CD4-positive, alpha-beta T cell treated with Interleukin-6 at 100 ng/mL for 8 hours (primary cell): ENCODE results near the gene ASB16.
"Not testable (repeated sequence)": the region's sequence is repeated elsewhere in the genome, so short reads cannot be mapped to it uniquely, and the experiment has no call there.

Experiments used
- DNase-seq: peaks from one replicate; pipeline ENCODE4 v3.0.0-alpha.2; 2020; ENCODE audit warnings: mixed read lengths, low spot score

Gene ASB16

DNA sequence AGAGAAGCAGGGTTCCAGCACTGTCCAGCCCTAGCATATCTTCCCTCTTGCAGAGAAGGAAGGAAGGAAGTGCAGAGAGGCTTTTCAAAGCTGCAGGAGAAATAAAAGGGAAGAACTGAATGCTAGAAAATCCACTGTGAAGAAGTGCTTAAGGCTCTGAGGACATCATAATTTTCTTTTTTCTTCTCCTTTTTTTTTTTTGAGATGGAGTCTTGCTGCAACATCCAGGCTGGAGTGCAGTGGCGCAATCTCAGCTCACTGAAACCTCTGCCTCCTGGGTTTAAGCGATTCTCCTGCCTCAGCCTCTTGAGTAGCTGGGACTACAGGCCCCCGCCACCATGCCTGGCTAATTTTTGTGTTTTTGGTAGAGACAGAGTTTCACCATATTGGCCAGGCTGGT is 21.4 kb upstream of the ASB16 start:
- DNase-seq = not testable (repeated sequence)

DNA sequence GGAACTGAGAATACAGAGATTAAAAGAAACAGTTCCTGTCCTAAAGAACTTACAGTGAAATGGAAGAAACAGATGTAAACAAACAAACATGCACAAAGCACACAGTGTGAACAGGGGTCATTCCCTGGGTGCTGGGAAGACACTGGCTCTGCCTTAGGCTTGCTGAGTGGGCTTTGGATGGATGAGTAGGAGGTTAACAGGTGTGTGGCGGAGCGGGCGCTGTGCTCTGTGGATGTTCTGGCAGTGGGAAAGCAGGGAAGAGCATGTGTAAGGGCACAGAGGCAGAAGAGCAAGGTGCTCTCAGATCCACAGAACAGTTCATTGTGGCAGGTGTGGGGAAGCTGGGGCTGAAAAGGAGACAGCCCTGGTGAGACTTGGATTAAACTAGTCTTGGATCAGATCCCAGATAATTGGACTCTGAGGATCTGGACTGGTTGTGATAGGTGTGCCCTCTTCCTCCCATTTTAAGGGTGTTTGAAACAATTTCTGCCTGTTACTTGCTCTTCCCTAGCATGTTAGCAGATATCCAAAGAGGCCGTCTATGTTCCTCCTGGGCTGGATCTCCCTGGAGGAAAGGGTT is 20.7 kb upstream of the ASB16 start:
- DNase-seq = no peak

DNA sequence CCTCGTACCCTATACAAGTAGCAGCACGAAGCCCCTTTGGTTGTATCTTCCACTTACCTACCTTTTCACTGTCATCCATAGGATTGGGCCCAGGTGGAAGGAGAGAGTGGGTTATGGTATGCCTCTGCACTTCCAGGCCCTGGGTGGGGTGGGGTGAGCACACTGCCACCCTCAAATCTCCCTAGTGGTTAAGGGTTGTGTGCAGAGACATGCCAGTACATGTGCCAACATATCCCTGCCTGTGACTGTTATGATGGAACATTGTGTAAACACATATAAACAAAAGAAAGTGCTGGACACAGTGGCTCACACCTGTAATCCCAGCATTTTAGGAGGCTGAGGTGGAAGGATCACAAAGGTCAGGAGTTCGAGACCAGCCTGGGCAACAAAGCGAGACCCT is 17.6 kb upstream of the ASB16 start:
- no peak for DNase-seq

DNA sequence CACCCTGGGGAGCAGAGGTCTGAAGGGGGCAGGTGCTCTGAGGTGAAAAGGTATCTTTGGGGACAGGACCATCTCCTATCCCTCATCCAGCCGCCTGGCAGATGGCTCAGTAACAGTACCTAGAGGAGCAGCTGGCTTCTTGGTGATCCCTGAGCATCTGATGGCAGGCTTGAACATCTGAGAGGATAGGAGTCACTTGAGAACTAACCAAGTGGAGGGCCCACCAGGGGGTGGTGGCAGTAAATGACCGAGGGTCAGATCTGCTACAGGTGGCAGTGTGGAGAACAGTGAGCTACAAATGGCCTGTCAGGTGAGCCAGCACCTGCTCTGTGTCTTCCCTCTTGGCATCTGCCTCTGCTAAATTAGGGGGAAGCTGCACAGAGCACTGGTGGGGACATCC is 15.0 kb upstream of the ASB16 start:
- DNase-seq = no peak

DNA sequence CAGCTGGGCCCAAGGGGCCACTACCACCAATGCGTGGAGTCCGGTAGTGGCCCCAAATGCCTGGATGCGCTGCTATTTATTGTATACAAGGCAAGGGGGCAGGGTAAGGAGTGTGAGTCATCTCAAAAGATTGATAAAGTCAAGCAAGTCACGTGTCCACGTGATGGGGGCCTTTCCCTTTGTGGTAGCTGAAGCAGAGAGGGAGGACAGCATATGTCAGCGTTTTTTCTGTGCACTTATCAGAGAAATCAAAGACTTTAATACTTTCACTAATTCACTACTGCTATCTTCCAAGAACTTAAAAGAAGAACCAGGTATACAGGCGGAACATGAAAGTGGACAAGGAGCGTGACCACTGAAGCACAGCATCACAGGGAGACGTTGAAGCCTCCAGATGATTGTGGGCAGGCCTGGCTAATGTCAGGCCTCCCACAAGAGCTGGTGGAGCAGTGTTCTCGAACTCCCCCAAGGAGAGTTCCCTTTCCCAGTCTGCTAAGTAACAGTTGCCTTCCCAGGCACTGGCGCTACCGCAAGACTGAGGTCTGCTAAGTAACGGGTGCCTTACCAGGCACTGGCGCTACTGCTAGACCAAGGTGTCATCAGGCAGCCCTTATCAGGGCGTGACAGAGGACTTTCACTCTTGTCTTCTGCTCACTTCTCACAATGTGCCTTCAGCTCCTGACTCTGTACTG is 10.8 kb upstream of the ASB16 start:
- DNase-seq = peak; percentile 36

DNA sequence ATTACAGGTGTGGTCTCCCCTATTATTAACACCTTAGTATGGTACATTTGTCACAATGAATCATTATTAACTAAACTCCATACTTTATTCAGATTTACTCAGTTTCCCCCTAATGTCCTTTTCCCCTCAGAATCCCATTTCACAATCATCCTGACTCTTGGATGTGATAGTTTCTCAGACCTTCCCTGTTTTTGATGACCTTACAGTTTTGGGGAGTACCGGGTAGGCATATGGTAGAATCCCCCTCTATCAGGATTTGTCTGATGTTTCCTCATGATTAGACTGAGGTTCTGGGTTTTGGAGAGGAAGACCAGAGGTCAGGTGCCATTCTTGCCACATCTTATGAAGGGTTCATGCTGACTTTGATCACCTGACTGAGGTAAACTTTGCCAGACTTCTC is 6.0 kb upstream of the ASB16 start:
- DNase-seq = no peak

DNA sequence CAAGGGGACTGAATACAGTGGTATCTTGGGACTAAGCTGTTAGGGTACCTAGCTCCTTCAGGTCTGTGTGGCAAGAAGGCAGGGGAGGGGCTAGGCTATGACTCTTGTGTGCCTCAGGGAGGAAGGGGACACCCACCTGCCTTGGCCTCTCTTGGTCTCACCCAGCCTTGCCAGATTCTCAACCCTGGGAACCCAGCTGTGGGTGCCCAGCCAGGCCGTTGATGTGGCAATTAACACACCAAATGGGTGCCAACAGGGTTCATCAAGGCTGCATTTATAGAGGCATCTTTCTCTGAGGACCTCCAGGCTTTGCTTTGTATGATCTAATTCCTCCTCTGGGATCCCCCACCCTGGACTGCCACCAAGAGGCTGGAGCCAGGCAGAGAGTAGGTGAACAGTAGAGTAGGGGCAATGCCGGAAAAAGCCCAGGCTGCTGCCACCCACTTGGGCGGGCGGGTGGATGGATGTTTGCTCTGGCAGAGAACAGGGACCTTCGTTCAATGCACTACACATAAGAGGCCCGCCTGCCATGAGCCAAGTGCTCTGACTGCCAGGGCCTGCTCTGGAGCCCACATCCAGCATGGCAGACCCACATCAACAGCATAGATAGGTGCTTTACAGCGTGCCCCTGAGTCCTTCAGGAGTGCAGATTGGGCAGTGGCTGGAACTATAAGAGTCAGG is 3.2 kb upstream of the ASB16 start:
- DNase-seq = no peak

DNA sequence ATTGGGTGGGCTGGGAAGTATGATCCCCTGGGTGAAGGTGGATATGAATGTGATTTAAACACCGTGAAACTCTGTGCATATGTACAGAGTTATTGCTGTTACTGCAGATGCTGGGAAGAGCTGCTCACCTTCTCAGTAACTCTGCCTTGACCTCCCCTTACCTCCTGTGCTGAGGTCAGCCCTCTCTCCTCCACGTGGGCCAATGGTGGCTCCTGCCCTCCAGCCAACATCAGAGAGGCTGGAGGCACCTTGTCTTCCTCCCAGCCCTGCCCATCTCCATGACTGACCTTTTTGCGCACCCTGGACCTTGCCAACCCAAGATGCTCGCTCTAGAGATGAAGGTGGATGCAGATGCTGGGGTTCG is 387 bp upstream of the ASB16 start:
- no peak for DNase-seq

DNA sequence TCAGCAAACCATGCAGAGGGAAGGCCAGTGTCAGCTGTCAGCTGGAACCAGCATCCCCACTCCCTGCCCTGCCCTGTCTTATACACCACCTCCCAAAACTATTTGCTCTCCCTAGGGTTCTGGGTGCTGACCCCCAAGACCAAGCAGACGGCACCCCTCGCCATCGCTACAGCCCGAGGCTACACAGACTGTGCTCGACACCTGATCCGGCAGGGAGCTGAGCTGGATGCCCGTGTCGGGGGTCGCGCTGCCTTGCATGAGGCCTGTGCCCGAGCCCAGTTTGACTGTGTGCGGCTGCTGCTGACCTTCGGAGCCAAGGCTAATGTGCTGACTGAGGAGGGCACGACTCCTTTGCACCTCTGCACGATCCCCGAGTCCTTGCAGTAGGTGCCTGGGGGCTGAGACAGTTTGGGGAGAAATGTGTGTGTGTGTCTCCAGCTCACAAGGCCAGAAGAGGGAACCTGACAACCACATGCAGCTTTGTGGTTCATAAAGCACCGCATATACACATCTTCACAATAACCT is 1.5 kb downstream of the ASB16 start:
- no peak for DNase-seq

DNA sequence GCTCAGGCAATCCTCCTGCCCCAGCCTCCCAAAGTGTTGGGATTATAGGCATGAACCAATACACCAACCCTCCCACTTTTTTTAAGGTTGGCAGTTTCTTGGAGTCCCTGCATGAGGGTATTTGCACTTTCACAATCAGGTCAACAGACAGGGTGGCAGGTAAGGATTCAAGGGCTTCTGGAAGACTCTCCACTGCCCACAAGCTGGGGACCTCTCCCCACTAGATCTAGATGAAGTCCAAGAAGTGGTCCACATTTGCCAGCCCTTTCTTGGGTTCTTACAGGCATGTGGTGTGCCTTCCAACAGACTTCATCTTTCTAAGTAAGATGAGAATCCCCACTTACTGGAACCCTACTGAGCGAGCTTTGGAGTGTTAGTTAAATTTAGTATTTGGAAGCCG is 3.9 kb downstream of the ASB16 start:
- no peak for DNase-seq

DNA sequence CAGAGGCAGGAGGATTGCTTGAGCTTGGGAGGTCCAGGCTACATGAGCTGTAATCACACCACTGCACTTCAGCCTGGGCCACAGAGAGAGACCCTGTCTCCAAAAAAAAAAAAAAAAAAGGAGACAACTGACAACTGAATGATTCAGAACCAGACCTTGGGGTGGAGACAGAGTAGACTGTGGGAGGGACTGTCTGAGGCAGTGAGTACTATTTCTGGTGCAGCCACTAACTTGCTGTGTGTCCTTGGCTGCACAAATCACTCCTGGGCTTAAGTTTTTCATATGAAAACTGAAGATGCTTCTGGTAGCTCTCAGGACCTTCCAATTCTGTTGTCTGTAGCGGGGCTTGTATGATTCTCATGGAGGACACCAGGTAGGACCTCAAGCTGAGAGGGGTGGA is 5.8 kb downstream of the ASB16 start:
- DNase-seq = no peak

DNA sequence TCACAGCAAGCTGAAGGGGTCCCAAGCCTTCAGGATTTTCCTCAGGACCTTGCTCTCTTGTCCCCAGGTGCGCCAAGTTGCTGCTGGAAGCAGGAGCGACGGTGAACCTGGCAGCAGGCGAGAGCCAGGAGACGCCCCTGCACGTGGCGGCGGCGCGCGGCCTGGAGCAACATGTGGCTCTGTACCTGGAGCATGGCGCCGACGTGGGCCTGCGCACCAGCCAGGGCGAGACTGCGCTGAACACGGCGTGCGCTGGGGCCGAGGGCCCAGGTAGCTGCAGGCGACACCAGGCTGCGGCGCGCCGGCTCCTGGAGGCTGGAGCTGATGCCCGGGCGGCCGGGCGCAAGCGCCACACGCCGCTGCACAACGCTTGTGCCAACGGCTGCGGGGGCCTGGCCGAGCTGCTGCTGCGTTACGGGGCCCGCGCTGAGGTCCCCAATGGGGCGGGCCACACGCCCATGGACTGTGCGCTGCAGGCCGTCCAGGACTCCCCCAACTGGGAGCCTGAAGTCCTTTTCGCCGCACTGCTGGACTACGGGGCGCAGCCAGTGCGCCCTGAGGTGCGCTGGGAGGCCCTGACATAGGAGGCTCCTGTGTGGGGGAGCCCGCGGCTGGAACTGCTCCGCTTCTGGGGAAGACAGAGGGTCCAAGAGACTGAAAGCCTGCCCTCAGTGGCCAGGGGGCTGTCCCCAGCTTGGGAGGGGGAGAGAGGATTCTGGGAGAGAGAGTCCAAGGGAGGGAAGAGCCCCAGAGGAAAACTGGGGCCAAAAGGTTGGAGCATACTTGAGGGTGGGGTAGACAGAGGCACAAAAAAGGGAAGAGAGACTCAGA is 6.4 kb downstream of the ASB16 start:
- no peak for DNase-seq

DNA sequence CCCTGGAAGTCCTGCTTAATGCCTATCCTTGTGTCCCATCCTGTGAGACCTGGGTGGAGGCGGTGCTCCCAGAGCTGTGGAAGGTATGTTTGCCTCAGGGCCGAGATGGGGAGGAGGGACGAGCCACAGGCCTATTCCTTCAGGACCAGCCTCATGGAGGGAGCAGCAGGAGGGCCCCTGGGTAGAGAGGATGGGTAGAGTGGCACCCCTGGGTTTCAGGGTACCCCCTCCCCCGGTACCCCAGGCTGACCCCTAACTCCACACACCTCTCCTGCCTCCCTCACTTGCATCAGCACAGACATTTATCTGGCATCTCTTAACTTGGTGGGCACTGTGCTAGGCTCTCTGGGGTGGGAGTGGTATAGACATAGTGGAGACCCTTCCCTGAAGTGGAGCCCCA is 7.1 kb downstream of the ASB16 start:
- no peak for DNase-seq

DNA sequence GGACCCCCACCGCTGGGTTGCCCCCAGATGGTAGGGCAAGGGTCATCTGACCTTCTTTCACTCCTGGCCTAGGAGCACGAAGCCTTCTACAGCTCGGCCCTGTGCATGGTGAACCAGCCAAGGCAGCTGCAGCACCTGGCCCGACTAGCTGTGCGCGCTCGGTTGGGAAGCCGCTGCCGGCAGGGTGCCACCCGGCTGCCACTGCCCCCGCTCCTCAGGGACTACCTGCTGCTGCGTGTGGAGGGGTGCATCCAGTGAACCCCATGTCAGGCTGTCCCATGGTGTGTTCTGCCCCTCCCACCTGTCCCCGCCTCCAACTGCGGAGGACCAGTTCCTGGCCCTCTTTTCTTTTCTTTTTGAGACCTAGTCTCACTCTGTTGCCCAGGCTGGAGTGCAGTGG is 7.6 kb downstream of the ASB16 start:
- DNase-seq = no peak

DNA sequence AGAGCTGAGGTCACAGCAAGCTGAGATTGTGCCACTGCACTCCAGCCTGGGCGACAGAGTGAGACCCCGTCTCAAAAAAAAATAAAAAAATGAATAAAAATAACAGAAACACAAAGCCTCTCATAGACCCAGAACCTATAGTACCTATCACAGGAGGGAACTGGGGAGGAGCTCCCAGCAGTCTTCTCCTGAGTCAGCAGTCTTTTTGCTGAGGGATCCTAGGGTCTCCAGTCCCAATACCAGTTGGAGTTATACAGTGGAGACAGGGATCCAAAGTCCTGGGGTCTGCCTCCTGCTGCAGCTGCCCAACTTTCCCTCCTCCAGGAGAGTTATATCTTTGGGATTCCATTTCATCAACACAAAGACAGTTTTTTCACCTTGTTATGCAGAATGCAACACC is 12.5 kb downstream of the ASB16 start:
- DNase-seq = no peak

DNA sequence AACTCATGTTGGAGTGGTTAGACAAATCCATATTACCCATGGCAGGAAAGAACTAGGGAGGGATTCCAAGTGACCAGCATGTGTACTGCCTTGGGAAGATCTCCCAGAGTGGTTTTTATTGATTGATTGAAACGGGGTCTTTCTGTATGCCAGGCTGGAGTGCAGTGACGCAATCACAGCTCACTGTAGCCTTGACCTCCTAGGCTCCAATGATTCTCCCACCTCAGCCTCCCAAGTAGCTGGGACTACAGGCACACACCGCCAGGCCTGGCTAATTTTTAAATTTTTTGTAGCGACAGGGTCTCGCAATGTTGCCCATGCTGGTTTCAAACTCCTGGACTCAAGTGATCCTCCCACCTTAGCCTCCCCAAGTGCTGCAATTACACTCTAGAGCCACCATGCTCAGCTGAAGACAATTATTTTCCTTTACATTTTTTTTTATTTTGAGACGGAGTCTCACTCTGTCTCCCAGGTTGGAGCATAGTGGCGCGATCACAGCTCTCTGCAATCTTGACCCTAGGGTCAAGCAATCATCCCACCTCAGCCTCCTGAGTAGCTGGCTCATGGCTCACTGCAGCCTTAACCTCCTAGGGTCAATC is 13.8 kb downstream of the ASB16 start:
- no peak for DNase-seq

DNA sequence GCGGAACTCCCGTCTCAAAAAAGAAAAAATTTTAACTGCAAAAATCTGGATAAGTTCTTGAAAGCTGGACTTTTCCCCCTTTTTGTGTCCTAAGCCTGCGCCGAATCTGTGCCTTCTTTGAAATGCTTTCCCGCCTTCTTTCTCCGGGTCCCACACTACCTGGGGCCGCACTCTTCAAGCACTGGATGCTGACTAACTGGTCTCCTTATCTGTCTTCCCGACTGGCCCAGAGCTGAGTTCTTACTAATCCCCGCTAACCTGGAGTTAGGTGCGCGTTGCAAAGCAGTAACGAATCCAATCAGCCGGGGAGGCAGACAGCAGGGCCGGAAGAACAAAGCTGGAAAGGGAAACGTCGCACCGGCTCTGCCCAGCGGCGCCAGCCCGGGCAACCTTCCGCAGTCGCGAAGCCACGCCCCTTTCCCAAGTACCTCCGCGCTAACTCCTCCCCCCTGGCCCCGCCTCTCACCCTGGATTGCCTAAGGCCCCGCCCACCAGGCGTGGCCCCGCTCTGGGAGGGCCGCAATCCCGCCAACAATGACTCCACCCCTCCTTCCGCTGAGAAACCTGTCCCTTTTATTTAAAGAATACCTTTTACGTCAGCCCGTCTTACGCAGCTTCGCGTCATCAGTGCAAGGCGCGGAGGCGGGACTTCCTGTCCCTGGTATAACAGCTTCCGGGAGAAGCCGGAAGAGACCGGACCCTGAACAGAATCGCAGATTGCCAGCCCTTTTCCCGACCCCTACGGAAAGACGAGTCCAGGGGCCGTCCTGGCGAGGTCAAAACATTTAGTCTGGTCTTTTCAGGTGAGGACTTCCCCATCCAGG is 16.0 kb downstream of the ASB16 start, which contains the start of gene TMUB2:
TMUB2 (plus strand) TSS at position 666 of the 824 bp plus-strand sequence. CDS start 737 bp downstream, outside the sequence.
- DNase-seq = peak; percentile 99

DNA sequence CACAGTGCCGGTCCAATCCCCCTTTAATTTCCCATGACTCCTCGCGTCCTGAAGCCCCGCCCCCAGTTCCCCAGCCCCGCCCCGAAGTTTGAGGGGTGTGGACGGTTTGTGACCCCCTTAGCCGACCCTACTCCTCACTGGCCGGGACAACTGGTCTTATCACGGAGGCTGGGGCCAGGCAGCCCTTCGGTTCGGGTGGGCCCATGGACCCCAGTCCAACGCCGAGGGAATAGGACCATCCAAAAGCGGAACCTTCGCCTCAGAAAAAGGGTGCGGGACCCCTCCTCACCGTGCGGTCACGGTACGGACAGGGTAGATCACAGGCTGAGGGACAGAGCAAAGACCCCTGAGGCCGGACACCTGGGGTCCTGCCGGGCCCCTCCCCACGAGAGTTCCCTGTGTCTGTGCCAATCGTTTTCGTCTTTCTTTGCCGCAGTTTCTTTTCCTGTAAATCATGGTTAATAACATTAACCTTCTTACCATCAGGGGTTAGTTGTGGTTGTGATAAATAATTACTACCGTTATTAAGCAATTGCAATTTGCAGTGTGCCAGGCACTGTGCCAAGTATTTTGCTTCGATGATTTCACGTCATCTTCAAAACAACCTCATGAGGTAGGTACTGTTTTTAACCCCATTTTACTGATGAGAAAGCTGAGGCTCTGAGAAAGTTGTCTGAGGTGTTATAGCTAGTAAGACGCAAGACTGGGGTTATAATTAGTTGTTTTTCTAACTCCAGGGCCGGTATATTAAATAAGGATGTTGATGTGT is 16.8 kb downstream of the ASB16 start:
- DNase-seq = no peak

DNA sequence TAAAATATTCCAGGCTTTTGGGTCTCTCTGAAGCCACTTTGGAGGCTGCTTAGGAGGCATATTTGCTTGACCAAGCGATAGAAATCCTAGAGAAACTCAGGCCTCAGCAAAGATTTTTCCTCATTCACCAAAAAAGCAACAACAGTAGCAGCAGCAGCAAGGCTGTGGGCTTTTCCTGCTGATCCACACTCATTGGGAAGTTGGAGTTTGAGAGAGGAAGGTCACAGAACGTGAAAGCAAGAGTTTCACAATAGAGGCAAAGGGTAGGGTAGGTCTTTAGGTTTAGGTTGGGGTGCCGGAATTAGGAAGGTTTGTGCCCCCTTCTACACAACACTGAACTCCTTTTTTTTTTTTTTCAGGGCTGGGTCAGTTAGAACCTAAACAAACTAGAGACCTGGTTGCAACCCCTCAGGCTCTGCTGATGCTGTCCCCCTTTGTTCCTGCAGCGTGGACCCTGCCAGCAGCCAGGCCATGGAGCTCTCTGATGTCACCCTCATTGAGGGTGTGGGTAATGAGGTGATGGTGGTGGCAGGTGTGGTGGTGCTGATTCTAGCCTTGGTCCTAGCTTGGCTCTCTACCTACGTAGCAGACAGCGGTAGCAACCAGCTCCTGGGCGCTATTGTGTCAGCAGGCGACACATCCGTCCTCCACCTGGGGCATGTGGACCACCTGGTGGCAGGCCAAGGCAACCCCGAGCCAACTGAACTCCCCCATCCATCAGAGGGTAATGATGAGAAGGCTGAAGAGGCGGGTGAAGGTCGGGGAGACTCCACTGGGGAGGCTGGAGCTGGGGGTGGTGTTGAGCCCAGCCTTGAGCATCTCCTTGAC is 18.3 kb downstream of the ASB16 start:
- DNase-seq = no peak
